GM12878 (cell line): ENCODE measurements around the gene TRIOBP.

ENCODE experiments used
- CTCF ChIP-seq, 3 experiments: IDR thresholded peaks in 2 of 3; conservative IDR thresholded peaks in 1 of 3; 2 replicates each; pipeline ENCODE4 v1.5.1; 2011; ENCODE audit warnings: low read depth in 3 of 3, low read length in 3 of 3, mild to moderate bottlenecking in 3 of 3, control low read depth in 2 of 3, moderate library complexity in 2 of 3, inconsistent platforms in 1 of 3, mixed read lengths in 1 of 3; ENCODE audit not compliant: control insufficient read depth in 2 of 3, insufficient read depth in 1 of 3; ENCODE audit errors: extremely low read depth in 1 of 3
- EZH2 ChIP-seq: IDR thresholded peaks from 2 replicates; pipeline ENCODE4 v1.6.1; 2012; ENCODE audit warnings: low read depth, mild to moderate bottlenecking, control low read depth, inconsistent platforms, low read length, borderline replicate concordance; ENCODE audit not compliant: control insufficient read depth
- KAT2A ChIP-seq: conservative IDR thresholded peaks from 2 replicates; pipeline ENCODE4 v1.6.1; 2011; ENCODE audit warnings: low read depth, low read length; ENCODE audit not compliant: control insufficient read depth
- NFIC ChIP-seq: IDR thresholded peaks from 2 replicates; pipeline ENCODE4 v1.6.1; 2012; ENCODE audit warnings: low read depth, mild to moderate bottlenecking, inconsistent platforms, low read length, moderate library complexity
- REST ChIP-seq: IDR thresholded peaks from 2 replicates; pipeline ENCODE4 v1.6.1; 2012; ENCODE audit warnings: mild to moderate bottlenecking, low read depth, low read length
- RFX5 ChIP-seq: IDR thresholded peaks from 2 replicates; pipeline ENCODE4 v1.6.1; 2011; ENCODE audit warnings: low read depth, low read length, improper control_type of control experiment
- SPI1 ChIP-seq: IDR thresholded peaks from 2 replicates; pipeline ENCODE4 v1.6.1; 2011; ENCODE audit warnings: low read depth, mild to moderate bottlenecking, low read length, moderate library complexity, borderline replicate concordance; ENCODE audit not compliant: insufficient read depth
- YY1 ChIP-seq: IDR thresholded peaks from 2 replicates; pipeline ENCODE4 v1.6.1; 2011; ENCODE audit warnings: low read depth, mild to moderate bottlenecking, low read length

- TF ChIP-seq RFX5 (no peak), REST (no peak), EZH2 (no peak), NFIC (no peak), CTCF (IDR thresholded peaks at IDR 0.05 in 2 of 3, conservative IDR thresholded peaks at IDR 0.05 in 1 of 3; ENCODE audit: control insufficient read depth in 2 of 3, extremely low read depth in 1 of 3, insufficient read depth in 1 of 3, low read depth in 3 of 3, low read length in 3 of 3) (no peak), YY1 (no peak), SPI1 (no peak), KAT2A (no peak)
Observed at GRCh38 chr22:37713761-37714160, 16.9 kb downstream of the TRIOBP start.
